GM18508 (cell line): ENCODE measurements around the gene FOCAD.
"Not testable (repeated sequence)": the region's sequence is repeated elsewhere in the genome, so short reads cannot be mapped to it uniquely, and the experiment has no call there.

Source experiments
- ATAC-seq: cut with Tn5 transposase; IDR thresholded peaks from one replicate; pipeline ENCODE4 v1.9.1; 2021; ENCODE audit warnings: moderate number of reproducible peaks; ENCODE audit not compliant: insufficient read depth, unreplicated experiment

FOCAD gene

DNA sequence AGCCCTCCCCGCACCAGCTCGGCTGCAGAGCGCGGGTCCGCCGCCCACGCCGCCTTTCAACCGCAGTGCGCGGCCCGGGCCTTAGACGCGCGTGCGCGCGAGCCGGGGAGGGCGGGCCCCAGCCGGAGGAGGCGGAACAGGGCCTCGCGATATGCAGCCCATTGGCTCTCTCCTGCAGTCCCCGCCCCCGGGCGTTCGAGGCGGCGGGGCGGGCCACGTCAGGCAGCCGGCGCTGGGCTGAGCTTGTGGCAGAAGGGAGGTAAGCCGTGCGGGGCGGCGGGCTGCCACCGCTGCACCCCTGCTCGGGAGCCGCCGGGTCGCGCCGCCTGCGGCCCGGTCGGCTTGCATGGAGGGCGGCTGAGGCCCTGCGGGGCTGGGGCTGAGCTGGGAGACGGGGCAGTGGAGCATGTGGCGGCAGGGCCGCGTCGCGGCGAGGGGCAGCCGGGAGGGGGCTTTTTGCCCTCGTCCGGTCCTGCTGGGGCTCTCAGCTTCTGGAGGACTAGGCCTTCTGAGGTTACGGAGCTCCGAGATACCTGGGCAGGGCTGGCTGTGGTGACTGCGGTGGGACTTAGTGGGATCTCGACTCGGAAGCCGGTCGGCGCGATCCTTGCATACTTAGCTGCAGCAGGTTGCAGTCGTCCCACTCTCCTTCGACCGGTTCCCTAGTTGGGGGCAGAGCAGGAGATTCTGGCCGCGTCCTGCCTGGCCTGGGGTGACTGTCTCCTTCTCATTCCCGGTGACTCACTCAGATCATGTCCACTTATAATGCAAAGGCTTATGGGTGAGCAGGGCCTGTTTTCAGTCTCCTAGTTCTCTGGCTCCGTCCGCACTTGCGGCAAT, at the start of gene FOCAD:
Gene FOCAD (plus strand): TSS at position 225 of the 840 bp plus-strand sequence. CDS start 31,095 bp downstream, outside the sequence.
- ATAC-seq = peak; percentile 85

GRCh38 chr9:20634895-20635294, 49.2 kb upstream of the FOCAD start:
- no peak for ATAC-seq

GRCh38 chr9:20636888-20637440, 47.1 kb upstream of the FOCAD start:
- no peak for ATAC-seq

DNA sequence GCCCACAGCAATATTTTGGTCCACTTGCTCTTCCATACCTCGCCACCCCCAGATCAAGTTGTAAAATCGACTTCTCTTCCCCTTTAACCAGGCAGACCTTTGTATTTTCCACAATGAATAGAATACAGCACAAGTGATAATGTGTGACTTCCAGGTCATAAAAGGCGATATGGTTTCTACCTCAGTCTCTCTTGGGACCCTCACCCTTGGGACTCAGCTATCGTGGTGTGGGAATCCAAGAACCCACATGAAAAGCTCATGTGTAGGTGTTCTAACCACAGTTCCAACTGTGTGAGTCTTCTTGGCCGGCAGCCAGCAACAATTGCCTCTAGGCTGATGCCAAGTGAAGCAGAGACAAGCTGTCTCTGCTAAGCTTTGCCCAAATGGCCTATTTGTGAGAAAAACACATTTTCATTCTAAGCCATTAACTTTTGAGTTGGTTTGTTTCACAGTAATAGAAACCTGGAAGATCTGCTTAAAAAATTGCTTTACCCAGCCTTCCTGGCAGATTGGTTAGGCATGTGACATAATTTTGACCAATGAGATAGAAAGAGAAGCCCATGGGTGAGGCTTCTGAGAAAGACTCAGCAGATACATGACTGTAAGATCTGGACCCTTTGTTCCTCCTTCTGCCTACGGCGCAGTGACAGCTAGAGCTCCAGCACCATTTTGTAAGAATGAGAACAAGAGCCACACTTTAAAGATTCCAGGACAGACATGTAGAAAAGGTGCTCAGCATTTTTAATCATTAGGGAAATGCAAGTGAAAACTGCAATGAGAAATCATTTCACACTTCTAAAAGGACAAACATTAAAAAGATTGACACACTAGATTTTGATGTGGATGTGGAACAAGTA, 43.5 kb upstream of the FOCAD start:
- ATAC-seq = peak; percentile 76

DNA sequence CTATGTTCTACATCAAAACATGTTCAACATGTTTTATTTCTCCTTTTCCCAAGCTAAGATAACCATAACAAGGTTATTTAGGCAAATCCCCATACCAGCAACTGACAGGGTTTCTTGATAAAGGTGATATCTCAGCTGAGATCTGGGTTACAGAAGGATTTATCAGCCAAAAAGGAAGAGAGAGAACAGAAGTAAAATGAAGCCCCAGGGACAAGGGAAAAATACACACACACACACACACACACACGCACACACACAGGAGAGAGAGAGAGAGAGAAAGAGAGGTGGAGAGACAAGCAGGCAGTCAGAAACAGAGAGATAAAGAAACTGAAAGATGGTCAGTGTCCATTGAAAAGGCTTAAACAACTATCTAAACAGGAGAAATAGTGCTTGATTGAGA, 42.0 kb upstream of the FOCAD start:
- ATAC-seq = no peak

GRCh38 chr9:20643660-20644059, 40.4 kb upstream of the FOCAD start:
- ATAC-seq = no peak

DNA sequence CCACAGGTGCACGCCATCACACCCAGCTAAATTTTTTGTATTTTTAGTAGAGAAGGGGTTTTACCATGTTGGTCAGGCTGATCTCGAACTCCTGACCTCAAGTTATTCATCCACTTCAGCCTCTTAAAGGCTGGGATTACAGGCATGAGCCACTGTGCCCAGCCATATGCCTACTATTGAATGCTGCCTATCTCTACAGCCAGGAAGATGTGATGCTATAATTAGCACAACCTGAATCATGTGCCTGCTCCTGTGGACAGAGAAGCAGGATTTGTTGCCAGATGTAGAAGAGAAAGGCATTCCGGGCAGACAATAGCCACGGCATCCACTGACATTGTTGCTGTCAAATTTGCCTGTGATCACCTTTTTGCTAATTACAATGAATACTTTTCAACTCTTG, 37.4 kb upstream of the FOCAD start:
- no peak for ATAC-seq

DNA sequence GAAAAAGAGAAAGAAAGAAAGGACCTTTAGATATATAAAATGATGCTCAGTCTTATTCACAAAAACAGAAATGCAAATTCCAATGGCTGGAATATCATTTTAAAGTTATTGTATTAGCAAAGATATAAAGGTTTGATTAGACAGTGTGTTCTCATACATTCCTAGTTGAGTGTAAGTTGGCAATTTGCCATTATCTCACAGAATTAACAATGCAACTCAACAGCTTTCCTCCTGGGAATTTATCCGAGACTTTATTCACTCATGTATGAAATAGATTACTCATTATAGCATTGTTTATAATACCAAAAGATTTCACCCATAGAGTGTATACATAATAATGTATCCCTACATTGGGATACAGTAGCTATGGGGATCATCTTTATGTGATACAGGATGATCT, 34.7 kb upstream of the FOCAD start:
- ATAC-seq = no peak

DNA sequence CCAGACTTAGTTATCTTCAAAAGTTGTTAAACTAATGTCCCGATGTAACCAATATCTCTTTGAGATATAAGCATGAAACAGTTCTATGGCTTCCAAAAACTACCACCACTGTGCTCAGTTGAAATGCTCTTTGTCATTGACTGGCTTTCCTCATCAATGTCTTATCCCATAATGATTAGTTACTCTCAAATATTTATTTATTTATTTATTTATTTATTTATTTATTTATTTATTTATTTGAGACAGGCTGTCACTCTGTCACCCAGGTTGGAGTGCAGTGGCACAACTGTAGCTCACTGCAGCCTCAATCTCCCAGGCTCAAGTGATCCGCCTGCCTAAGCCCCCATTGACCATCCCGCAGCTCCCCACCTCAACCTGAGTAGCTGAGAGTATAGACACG, 33.7 kb upstream of the FOCAD start:
- ATAC-seq = no peak

- ATAC-seq = no peak
Observed at GRCh38 chr9:20650750-20651299, 33.2 kb upstream of the FOCAD start.

DNA sequence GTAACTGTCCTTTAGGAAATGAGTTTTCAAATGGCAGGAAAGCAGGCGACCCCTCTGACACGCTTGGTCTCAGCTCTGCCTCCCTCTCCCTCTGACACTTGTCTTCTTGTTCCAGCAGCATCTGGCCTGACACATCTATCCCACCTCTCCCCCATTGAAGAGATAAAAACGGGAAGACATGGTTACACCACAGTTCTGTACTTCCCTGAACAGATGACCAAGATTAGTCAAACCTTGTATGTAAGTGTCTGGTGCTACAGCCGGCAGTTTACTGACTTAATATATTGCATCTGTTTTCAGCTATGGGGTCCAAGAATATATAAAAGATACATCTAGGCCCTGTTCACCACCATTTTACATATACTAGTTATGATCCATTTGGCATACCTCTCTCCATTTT, 32.1 kb upstream of the FOCAD start:
- ATAC-seq = no peak

- not testable (repeated sequence) for ATAC-seq
Observed at GRCh38 chr9:20658246-20658667, 25.8 kb upstream of the FOCAD start.

DNA sequence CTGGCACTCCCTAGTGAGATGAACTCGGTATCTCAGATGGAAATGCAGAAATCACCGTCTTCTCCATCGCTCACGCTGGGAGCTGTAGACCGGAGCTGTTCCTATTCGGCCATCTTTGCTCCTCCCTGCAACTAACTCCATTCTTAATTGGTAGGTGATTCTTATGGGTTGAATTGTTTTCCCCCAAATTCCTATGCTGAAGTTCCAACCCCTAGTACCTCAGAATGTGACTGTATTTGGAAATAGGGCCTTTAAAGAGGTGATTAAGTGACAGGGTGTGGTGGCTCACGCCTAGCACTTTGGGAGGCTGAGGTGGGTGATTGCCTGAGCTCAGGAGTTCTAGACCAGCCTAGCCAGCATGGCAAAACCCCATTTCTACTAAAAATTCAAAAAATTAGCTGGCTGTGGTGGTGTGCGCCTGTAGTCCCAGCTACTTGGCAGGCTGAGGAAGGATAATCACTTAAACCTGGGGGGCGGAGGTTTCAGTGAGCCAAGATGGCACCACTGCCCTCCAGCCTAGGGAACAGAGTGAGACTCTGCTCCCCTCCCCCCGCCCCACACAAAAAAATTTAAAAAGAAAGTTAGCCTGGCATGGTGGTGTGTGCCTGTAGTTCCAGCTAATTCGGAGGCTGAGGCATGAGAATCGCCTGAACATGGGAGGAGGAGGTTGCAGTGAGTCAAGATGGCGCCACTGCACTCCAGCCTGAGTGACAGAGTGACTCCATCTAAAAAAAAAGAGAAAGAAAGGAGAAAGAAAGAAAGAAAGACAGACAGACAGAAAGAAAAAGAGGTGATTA, 25.2 kb upstream of the FOCAD start:
- no peak for ATAC-seq

DNA sequence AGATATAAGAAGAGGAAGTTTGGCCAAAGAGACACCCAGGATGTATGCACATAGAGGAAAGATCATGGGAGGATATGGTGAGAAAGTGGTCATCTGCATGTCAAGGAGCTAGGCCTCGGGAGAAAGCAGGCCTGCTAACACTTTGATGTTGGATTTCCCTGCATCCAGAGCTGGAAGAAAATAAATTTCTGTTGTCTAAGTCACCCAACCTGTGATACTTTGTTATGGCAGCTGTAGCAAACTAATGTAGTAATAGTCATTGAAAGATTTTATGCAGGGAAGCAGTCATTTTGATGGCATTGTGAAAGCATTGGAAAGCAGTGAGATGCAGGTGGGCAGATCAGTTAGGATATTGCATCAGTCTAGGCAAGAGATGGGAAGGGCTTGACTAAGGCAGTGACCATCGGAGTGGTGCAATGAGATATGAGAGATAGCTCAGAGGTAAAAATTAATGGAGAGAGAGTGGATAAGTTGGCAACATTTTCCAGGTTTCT, 24.5 kb upstream of the FOCAD start:
- no peak for ATAC-seq

DNA sequence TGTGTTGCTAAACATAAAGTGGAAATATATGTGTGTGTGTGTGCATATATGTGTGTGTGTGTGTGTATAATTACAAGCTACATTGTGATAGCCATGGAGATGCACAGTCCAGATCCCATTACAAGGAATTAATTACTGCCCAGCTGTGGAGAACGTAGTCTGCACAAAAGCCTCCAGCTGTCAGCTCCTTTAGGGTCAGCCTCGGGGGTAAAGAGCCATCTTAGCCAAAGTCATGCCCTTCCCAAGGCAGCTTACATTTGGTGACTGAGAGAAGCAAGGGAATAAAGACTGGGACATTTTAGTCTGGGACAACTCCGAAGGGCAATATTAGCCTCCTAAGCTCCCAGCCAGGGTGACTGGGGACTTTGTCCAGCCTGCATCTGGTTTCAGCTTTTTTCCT, 21.9 kb upstream of the FOCAD start:
- no peak for ATAC-seq

- ATAC-seq = no peak
Observed at GRCh38 chr9:20663133-20663532, 20.9 kb upstream of the FOCAD start.

- no peak for ATAC-seq
Observed at GRCh38 chr9:20664501-20664900, 19.6 kb upstream of the FOCAD start.

- no peak for ATAC-seq
Observed at GRCh38 chr9:20670395-20670794, 13.7 kb upstream of the FOCAD start.

GRCh38 chr9:20671635-20672034, 12.4 kb upstream of the FOCAD start:
- no peak for ATAC-seq

GRCh38 chr9:20673537-20673936, 10.5 kb upstream of the FOCAD start:
- ATAC-seq = not testable (repeated sequence)
